ENCODE data around the gene C1orf232.

C1orf232 gene

DNA sequence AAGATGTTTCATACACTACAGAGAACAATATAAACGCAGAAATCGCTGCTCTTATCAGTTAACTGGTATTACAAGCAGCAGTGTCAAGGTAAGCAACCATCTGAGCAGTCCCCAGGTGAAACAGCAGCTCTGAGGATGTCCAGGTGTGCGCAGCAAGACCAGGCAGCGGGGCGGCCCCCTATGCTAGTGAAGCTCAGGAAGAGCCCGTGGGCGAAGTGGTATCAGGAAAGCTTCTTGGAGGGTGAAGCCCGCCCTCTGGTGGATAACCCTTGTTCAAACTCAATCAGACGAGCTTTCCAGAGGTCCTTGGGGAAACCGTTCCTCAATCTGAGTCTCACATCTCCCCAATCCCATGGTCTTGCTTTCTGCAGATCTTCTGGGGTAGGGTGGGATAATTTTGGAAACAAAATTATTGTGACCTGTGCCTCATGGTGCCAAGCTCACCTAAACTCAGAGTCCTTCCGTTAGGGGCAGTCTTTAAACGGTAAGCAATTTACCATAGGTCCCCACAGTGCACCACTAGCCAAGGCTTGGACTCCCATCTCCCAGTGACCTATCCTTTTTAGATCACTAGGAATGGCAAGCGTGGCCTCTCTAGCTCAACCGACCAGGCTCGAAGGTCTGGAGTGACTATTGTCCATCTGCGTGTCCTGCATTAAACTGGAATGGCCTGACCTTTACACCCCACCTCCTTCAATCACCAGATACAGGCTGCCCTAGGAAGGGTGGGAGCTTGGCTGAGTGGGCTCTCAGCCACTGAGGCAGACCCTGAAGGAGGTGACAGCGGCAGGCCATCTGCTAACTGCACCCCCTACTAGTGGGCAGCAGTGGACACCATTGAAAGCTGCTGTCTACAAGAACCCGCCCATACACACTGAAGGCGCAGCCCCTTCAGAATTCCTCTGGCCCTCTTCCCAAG lies 23.5 kb downstream of the C1orf232 start:
- DNase-seq (ENCODE audit: extremely low spot score) = peak; percentile 81
- POLR2A ChIA-PET = interaction anchor here (0.5 kb wide), 1 partner anchor 37 kb away, joined by 4 read pairs; no protein-coding TSS in a partner anchor
- CTCF ChIA-PET = interaction anchor here (0.7 to 8.5 kb wide), 46 partner anchors 11 to 287 kb away, joined by 3 to 151 read pairs (median 4); partner anchors contain the start of genes C1orf232, CEP85, CNKSR1 and DHDDS
- TF ChIP-seq, protein P1, sequence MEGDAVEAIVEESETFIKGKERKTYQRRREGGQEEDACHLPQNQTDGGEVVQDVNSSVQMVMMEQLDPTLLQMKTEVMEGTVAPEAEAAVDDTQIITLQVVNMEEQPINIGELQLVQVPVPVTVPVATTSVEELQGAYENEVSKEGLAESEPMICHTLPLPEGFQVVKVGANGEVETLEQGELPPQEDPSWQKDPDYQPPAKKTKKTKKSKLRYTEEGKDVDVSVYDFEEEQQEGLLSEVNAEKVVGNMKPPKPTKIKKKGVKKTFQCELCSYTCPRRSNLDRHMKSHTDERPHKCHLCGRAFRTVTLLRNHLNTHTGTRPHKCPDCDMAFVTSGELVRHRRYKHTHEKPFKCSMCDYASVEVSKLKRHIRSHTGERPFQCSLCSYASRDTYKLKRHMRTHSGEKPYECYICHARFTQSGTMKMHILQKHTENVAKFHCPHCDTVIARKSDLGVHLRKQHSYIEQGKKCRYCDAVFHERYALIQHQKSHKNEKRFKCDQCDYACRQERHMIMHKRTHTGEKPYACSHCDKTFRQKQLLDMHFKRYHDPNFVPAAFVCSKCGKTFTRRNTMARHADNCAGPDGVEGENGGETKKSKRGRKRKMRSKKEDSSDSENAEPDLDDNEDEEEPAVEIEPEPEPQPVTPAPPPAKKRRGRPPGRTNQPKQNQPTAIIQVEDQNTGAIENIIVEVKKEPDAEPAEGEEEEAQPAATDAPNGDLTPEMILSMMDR (IDR thresholded peaks at IDR 0.05; ENCODE audit: control extremely low read depth, extremely low read depth, low read depth, missing control alignments) = peak; percentile 74

DNA sequence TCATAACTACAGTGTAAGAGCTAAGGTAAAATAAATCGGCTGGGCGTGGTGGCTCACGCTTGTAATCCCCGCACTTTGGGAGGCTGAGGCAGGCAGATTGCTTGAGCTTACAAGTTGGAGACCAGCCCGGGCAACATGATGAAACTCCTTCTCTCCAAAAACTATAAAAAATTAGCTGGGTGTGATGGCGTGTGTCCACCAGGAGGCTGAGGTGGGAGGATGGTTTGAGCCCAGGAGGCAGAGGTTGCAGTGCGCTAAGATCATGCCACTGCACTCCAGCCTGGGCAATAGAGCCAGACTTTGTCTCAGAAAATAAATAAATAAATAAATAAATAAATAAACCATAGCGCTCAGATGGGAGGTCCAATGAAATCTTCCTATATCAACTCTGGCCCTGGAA lies 26.6 kb downstream of the C1orf232 start:
- CTCF ChIA-PET = interaction anchor here (0.7 to 8.5 kb wide), 6 partner anchors 13 to 107 kb away, joined by 3 to 151 read pairs (median 49); partner anchors contain the start of genes PDIK1L and ZNF593
- no peak for DNase-seq (ENCODE audit: extremely low spot score)
- TF ChIP-seq, protein P1 (IDR thresholded peaks at IDR 0.05; ENCODE audit: control extremely low read depth, extremely low read depth, low read depth, missing control alignments) = no peak
- POLR2A ChIA-PET = no interaction called here

DNA sequence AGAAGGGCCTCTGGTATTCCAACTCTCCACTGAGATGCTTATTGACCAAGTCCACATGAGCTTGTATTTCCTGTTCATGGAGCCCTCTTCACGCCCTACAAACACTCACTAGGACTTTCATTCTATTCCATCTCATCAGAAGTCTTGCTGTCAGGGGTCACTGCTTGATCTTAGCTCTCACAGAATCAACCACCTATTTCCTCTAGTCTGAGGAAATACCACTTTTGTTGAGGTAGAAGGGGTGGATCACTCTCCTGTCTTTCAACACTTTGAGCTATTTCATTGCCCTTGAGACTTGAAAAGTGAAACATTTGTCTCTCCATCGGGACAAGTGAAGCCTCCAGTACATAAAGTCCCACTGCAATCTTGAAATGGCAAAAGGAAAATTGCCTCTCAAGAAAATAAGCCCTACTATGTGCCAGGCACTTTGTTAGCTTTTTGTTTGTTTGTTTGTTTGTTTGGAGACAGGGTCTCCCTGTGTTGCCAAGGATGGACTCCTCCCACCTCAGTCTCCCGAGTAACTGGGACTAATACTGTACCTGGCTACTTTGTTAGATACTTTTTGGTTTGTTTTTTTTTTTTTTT lies 29.7 kb downstream of the C1orf232 start:
- POLR2A ChIA-PET = no interaction called here
- TF ChIP-seq, protein P1 (IDR thresholded peaks at IDR 0.05; ENCODE audit: control extremely low read depth, extremely low read depth, low read depth, missing control alignments) = no peak
- CTCF ChIA-PET = interaction anchor here (1.0 to 1.5 kb wide), 6 partner anchors 18 to 103 kb away, joined by 3 to 5 read pairs (median 4); partner anchors contain the start of gene ZNF593
- DNase-seq (ENCODE audit: extremely low spot score) = no peak

DNA sequence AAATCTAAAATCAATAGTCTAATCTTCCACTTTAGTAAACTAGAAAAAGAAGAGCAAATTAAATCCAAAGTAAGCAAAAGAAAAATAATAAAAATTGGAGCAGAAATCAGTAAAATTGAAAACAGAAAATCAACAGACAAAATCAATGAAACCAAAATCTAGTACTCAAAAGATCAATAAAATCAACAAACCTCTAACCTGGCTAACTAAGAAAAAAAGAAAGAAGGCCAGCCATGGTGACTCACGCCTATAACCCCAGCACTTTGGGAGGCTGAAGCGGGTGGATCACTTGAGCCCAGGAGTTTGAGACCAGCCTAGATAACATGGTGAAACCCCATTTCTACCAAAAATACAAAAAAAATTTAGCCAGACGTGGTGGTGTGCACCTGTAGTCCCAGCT lies 34.3 kb downstream of the C1orf232 start:
- ChIA-PET CTCF (interaction anchor here (1.0 kb wide), 1 partner anchor 30 kb away, joined by 3 read pairs; no protein-coding TSS in a partner anchor), POLR2A (no interaction called here)
- TF ChIP-seq, protein P1 (IDR thresholded peaks at IDR 0.05; ENCODE audit: control extremely low read depth, extremely low read depth, low read depth, missing control alignments) = no peak
- DNase-seq (ENCODE audit: extremely low spot score) = no peak

DNA sequence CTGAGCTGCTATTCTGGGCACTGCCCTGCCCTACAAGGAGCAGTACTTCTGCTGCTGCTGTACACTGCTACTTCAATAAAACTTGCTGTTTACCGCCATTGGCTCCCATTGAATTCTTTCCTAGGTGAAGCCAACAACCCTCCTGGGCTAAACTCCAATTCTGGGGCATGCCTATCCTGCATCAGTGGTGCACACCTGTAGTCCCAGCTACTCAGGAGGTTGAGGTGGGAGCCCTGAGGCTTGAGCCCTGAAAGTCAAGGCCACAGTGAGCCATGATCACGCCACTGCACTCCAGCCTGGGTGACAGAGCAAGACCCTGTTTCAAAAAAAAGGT lies 36.0 kb downstream of the C1orf232 start:
- TF ChIP-seq, protein P1 (IDR thresholded peaks at IDR 0.05; ENCODE audit: control extremely low read depth, extremely low read depth, low read depth, missing control alignments) = no peak
- ChIA-PET POLR2A (no interaction called here), CTCF (interaction anchor here (1.0 to 7.9 kb wide), 3 partner anchors 12 to 284 kb away, joined by 3 to 93 read pairs (median 4); no protein-coding TSS in a partner anchor)
- DNase-seq (ENCODE audit: extremely low spot score) = no peak

DNA sequence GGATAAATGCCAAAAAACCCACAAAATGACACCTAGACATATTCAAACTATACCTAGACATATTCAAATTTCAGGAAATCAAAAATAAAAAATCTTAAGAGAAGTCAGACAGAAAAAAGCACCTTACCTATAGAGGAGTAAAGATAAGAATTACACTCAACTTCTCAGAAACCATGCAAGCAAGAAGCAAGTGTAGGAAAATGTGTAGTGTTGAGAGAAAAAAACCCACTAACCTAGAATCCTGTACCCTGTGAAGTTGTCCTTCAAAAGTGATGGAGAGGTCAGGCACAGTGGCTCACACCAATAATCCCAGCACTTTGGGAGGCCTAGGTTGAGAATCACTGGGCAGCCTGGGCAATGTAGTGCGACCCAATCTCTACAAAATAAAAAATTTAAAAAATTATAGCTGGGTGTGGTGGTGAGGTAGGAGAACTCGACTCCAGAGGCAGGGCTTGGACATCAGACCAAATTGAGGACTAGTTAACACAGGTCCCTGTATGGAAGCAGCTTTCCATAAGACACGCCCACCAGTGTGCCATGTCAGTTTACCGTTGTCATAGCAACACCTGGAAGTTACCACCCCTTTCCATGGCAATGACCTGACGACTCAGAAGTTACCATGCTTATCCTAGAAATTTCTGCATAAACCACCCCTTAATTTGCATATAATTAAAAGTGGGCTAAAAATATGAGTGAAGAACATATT lies 36.5 kb downstream of the C1orf232 start:
- ChIA-PET POLR2A (no interaction called here), CTCF (interaction anchor here (1.0 to 7.9 kb wide), 3 partner anchors 12 to 285 kb away, joined by 3 to 93 read pairs (median 4); no protein-coding TSS in a partner anchor)
- TF ChIP-seq, protein P1 (IDR thresholded peaks at IDR 0.05; ENCODE audit: control extremely low read depth, extremely low read depth, low read depth, missing control alignments) = no peak
- DNase-seq (ENCODE audit: extremely low spot score) = no peak
